HepG2 (cell line): ENCODE measurements around the gene OGA.

Source experiments
- GTF2F1 ChIP-seq: fragments of 150-350 bp; IDR thresholded peaks from 2 replicates; pipeline ENCODE4 v1.6.1; 2014; ENCODE audit warnings: low read length
- HDAC6 ChIP-seq: fragments of 200-600 bp; sonication (generic); IDR thresholded peaks from 2 replicates; pipeline ENCODE4 v1.7.0; 2017; ENCODE audit warnings: mild to moderate bottlenecking, antibody characterized with exemption, low read length, low read depth
- KDM5A ChIP-seq: fragments of 200-600 bp; sonication (generic); IDR thresholded peaks from 2 replicates; pipeline ENCODE4 v1.7.0; 2018; ENCODE audit warnings: antibody characterized with exemption, mild to moderate bottlenecking, low read length, borderline replicate concordance
- MIER2 ChIP-seq: IDR thresholded peaks from 2 replicates; pipeline ENCODE4 v1.6.1; 2016; ENCODE audit warnings: missing biosample characterization, missing genetic modification reagents
- NFE2L1 ChIP-seq: sonication (generic); formaldehyde crosslinking; IDR thresholded peaks from 2 replicates; pipeline ENCODE4 v1.4.0; 2020; ENCODE audit warnings: missing genetic modification reagents, mild to moderate bottlenecking, borderline replicate concordance
- POLR2A ChIP-seq, 2 experiments: IDR thresholded peaks; 2 replicates each; pipeline ENCODE4 v1.6.1; 2011; ENCODE audit warnings: low read depth in 2 of 2, low read length in 2 of 2, mild to moderate bottlenecking in 1 of 2, moderate library complexity in 1 of 2; ENCODE audit not compliant: insufficient read depth in 1 of 2
- RFX5 ChIP-seq: IDR thresholded peaks from 2 replicates; pipeline ENCODE4 v1.6.1; 2011; ENCODE audit warnings: low read depth, low read length, improper control_type of control experiment
- TEAD2 ChIP-seq: sonication (generic); formaldehyde crosslinking; IDR thresholded peaks from 2 replicates; pipeline ENCODE4 v1.9.0; 2021; ENCODE audit warnings: missing genetic modification reagents
- ZNF260 ChIP-seq: sonication (generic); formaldehyde crosslinking; IDR thresholded peaks from 2 replicates; pipeline ENCODE4 v1.4.0; 2020; ENCODE audit warnings: missing genetic modification reagents, low read depth, mild to moderate bottlenecking, borderline replicate concordance
- TF ChIP-seq, protein P1 (sequence below): IDR thresholded peaks from 2 replicates; pipeline ENCODE4 v1.6.1; 2012; ENCODE audit warnings: low read length, improper control_type of control experiment
- TF ChIP-seq, protein P2 (sequence below): sonication (generic); formaldehyde crosslinking; conservative IDR thresholded peaks from 2 replicates; pipeline ENCODE4 v1.8.1; 2023; ENCODE audit warnings: missing genetic modification reagents
- TF ChIP-seq, protein P3 (sequence below), 2 experiments: fragments of 450-650 bp in 1 of 2; sonication (generic) in 1 of 2; formaldehyde crosslinking in 1 of 2; IDR thresholded peaks; 2 replicates each; pipeline versions ENCODE4 v1.6.1 to v1.8.0; 2016 to 2022; ENCODE audit warnings: antibody characterized with exemption in 1 of 2, mild to moderate bottlenecking in 1 of 2, missing genetic modification reagents in 1 of 2
- TF ChIP-seq, protein P4 (sequence below): sonication (generic); formaldehyde crosslinking; IDR thresholded peaks from 2 replicates; pipeline ENCODE4 v1.4.0; 2020; ENCODE audit warnings: mild to moderate bottlenecking, missing genetic modification reagents, borderline replicate concordance
- TF ChIP-seq, protein P5 (sequence below): IDR thresholded peaks from 2 replicates; pipeline ENCODE4 v1.6.1; 2016; ENCODE audit warnings: mild to moderate bottlenecking, missing biosample characterization, missing genetic modification reagents

DNA sequence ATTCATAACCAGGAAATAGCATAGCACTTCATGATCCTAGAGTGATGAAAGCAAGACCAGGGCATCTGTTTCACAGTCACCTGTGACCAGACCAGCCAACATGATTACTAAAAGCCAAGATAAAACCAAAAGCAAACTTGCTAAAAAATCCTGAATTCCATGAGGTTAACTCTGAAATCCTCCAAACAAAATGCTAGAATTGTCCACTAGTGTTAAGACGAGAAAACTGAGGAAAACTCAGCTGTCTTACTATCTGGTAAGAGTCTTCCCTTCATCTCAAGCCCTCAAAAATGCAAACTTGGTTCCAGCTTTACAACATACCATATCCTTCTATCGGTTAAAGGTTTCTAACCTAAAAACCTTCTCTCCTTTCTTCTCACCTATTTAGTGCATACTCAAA, 33.7 kb downstream of the OGA start:
- TF ChIP-seq NFE2L1 (CRISPR knock-in tag) (no peak), GTF2F1 (no peak), HDAC6 (no peak), KDM5A (no peak), ZNF260 (CRISPR knock-in tag) (no peak), MIER2 (CRISPR knock-in tag) (no peak), POLR2A (IDR thresholded peaks at IDR 0.05; ENCODE audit: insufficient read depth in 1 of 2, low read depth in 2 of 2, low read length in 2 of 2) (no peak), TEAD2 (CRISPR knock-in tag) (no peak), RFX5 (no peak)
- TF ChIP-seq, protein P1, sequence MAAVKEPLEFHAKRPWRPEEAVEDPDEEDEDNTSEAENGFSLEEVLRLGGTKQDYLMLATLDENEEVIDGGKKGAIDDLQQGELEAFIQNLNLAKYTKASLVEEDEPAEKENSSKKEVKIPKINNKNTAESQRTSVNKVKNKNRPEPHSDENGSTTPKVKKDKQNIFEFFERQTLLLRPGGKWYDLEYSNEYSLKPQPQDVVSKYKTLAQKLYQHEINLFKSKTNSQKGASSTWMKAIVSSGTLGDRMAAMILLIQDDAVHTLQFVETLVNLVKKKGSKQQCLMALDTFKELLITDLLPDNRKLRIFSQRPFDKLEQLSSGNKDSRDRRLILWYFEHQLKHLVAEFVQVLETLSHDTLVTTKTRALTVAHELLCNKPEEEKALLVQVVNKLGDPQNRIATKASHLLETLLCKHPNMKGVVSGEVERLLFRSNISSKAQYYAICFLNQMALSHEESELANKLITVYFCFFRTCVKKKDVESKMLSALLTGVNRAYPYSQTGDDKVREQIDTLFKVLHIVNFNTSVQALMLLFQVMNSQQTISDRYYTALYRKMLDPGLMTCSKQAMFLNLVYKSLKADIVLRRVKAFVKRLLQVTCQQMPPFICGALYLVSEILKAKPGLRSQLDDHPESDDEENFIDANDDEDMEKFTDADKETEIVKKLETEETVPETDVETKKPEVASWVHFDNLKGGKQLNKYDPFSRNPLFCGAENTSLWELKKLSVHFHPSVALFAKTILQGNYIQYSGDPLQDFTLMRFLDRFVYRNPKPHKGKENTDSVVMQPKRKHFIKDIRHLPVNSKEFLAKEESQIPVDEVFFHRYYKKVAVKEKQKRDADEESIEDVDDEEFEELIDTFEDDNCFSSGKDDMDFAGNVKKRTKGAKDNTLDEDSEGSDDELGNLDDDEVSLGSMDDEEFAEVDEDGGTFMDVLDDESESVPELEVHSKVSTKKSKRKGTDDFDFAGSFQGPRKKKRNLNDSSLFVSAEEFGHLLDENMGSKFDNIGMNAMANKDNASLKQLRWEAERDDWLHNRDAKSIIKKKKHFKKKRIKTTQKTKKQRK = no peak
- TF ChIP-seq, protein P2, sequence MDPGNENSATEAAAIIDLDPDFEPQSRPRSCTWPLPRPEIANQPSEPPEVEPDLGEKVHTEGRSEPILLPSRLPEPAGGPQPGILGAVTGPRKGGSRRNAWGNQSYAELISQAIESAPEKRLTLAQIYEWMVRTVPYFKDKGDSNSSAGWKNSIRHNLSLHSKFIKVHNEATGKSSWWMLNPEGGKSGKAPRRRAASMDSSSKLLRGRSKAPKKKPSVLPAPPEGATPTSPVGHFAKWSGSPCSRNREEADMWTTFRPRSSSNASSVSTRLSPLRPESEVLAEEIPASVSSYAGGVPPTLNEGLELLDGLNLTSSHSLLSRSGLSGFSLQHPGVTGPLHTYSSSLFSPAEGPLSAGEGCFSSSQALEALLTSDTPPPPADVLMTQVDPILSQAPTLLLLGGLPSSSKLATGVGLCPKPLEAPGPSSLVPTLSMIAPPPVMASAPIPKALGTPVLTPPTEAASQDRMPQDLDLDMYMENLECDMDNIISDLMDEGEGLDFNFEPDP (CRISPR knock-in tag) = no peak
- TF ChIP-seq, protein P3, sequence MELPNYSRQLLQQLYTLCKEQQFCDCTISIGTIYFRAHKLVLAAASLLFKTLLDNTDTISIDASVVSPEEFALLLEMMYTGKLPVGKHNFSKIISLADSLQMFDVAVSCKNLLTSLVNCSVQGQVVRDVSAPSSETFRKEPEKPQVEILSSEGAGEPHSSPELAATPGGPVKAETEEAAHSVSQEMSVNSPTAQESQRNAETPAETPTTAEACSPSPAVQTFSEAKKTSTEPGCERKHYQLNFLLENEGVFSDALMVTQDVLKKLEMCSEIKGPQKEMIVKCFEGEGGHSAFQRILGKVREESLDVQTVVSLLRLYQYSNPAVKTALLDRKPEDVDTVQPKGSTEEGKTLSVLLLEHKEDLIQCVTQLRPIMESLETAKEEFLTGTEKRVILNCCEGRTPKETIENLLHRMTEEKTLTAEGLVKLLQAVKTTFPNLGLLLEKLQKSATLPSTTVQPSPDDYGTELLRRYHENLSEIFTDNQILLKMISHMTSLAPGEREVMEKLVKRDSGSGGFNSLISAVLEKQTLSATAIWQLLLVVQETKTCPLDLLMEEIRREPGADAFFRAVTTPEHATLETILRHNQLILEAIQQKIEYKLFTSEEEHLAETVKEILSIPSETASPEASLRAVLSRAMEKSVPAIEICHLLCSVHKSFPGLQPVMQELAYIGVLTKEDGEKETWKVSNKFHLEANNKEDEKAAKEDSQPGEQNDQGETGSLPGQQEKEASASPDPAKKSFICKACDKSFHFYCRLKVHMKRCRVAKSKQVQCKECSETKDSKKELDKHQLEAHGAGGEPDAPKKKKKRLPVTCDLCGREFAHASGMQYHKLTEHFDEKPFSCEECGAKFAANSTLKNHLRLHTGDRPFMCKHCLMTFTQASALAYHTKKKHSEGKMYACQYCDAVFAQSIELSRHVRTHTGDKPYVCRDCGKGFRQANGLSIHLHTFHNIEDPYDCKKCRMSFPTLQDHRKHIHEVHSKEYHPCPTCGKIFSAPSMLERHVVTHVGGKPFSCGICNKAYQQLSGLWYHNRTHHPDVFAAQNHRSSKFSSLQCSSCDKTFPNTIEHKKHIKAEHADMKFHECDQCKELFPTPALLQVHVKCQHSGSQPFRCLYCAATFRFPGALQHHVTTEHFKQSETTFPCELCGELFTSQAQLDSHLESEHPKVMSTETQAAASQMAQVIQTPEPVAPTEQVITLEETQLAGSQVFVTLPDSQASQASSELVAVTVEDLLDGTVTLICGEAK (IDR thresholded peaks at IDR 0.05) = no peak
- TF ChIP-seq, protein P3 (CRISPR knock-in tag; IDR thresholded peaks at IDR 0.05) = no peak
- TF ChIP-seq, protein P4, sequence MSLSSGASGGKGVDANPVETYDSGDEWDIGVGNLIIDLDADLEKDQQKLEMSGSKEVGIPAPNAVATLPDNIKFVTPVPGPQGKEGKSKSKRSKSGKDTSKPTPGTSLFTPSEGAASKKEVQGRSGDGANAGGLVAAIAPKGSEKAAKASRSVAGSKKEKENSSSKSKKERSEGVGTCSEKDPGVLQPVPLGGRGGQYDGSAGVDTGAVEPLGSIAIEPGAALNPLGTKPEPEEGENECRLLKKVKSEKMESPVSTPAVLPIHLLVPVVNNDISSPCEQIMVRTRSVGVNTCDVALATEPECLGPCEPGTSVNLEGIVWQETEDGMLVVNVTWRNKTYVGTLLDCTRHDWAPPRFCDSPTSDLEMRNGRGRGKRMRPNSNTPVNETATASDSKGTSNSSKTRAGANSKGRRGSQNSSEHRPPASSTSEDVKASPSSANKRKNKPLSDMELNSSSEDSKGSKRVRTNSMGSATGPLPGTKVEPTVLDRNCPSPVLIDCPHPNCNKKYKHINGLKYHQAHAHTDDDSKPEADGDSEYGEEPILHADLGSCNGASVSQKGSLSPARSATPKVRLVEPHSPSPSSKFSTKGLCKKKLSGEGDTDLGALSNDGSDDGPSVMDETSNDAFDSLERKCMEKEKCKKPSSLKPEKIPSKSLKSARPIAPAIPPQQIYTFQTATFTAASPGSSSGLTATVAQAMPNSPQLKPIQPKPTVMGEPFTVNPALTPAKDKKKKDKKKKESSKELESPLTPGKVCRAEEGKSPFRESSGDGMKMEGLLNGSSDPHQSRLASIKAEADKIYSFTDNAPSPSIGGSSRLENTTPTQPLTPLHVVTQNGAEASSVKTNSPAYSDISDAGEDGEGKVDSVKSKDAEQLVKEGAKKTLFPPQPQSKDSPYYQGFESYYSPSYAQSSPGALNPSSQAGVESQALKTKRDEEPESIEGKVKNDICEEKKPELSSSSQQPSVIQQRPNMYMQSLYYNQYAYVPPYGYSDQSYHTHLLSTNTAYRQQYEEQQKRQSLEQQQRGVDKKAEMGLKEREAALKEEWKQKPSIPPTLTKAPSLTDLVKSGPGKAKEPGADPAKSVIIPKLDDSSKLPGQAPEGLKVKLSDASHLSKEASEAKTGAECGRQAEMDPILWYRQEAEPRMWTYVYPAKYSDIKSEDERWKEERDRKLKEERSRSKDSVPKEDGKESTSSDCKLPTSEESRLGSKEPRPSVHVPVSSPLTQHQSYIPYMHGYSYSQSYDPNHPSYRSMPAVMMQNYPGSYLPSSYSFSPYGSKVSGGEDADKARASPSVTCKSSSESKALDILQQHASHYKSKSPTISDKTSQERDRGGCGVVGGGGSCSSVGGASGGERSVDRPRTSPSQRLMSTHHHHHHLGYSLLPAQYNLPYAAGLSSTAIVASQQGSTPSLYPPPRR (CRISPR knock-in tag) = no peak
- TF ChIP-seq, protein P5, sequence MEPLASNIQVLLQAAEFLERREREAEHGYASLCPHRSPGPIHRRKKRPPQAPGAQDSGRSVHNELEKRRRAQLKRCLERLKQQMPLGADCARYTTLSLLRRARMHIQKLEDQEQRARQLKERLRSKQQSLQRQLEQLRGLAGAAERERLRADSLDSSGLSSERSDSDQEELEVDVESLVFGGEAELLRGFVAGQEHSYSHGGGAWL (CRISPR knock-in tag) = no peak
